HL-60 (cell line): Measurements from ENCODE around the gene TOX3.

Experiments
- DNase-seq, 2 experiments: peaks; one replicate each; pipeline ENCODE4 v3.0.0-alpha.2; 2010 to 2020; ENCODE audit warnings: low read depth in 1 of 2, low spot score in 1 of 2
- H3K27ac ChIP-seq: fragments of 250-450 bp; sonication (Bioruptor Pico); replicated peaks from 2 replicates; pipeline ENCODE4 v1.5.1; 2020; ENCODE audit warnings: mild to moderate bottlenecking, moderate library complexity
- H3K27me3 ChIP-seq: fragments of 250-450 bp; sonication (Bioruptor Pico); 2 replicates; pipeline ENCODE4 v1.5.1; 2021; ENCODE audit warnings: mild to moderate bottlenecking, moderate library complexity; ENCODE audit not compliant: insufficient read depth, poor library complexity, severe bottlenecking
- H3K4me3 ChIP-seq: replicated peaks from 2 replicates; pipeline ENCODE4 v1.5.1; 2011; ENCODE audit warnings: mild to moderate bottlenecking, control low read depth, low read length; ENCODE audit not compliant: insufficient read depth
- GABPA ChIP-seq: IDR thresholded peaks from 2 replicates; pipeline ENCODE4 v1.6.1; 2012; ENCODE audit warnings: low read depth
- POLR2AphosphoS5 ChIP-seq: IDR thresholded peaks from 2 replicates; pipeline ENCODE4 v1.6.1; 2012; ENCODE audit warnings: low read depth
- SPI1 ChIP-seq: IDR thresholded peaks from 2 replicates; pipeline ENCODE4 v1.6.1; 2012; ENCODE audit warnings: low read depth, mild to moderate bottlenecking, borderline replicate concordance
- TF ChIP-seq, protein P1 (sequence below): IDR thresholded peaks from 2 replicates; pipeline ENCODE4 v1.6.1; 2012; ENCODE audit warnings: low read depth; ENCODE audit not compliant: insufficient replicate concordance
- TF ChIP-seq, protein P2 (sequence below): IDR thresholded peaks from one replicate; pipeline ENCODE4 v1.5.1; 2011; ENCODE audit warnings: low read length, control low read depth, inconsistent platforms; ENCODE audit not compliant: insufficient read depth

The TOX3 gene

DNA sequence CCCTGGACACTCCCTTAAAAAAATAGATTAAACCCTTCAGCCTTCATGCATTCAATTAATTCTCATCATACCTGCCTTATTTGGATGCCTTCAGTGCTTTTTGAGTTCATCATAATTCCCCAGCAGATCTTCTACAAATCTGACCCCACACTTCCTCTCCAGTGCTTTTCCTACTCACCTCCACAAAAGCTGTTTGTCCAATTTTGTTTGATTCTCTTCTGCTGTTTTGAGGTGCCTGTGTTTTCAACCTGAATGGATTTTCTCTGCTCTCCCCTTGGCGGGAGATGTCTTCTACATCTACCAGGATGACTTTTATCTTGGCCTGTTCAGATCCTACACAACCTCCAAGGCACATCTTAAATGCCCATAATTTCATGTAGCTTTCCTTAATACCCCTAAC, 112.7 kb downstream of the TOX3 start:
- no peak for DNase-seq
- no peaks in the 10 kb centered on the region for H3K27me3 ChIP-seq
- TF ChIP-seq, protein P1, sequence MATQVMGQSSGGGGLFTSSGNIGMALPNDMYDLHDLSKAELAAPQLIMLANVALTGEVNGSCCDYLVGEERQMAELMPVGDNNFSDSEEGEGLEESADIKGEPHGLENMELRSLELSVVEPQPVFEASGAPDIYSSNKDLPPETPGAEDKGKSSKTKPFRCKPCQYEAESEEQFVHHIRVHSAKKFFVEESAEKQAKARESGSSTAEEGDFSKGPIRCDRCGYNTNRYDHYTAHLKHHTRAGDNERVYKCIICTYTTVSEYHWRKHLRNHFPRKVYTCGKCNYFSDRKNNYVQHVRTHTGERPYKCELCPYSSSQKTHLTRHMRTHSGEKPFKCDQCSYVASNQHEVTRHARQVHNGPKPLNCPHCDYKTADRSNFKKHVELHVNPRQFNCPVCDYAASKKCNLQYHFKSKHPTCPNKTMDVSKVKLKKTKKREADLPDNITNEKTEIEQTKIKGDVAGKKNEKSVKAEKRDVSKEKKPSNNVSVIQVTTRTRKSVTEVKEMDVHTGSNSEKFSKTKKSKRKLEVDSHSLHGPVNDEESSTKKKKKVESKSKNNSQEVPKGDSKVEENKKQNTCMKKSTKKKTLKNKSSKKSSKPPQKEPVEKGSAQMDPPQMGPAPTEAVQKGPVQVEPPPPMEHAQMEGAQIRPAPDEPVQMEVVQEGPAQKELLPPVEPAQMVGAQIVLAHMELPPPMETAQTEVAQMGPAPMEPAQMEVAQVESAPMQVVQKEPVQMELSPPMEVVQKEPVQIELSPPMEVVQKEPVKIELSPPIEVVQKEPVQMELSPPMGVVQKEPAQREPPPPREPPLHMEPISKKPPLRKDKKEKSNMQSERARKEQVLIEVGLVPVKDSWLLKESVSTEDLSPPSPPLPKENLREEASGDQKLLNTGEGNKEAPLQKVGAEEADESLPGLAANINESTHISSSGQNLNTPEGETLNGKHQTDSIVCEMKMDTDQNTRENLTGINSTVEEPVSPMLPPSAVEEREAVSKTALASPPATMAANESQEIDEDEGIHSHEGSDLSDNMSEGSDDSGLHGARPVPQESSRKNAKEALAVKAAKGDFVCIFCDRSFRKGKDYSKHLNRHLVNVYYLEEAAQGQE: no peak
- TF ChIP-seq POLR2AphosphoS5 (no peak), SPI1 (no peak), GABPA (no peak)
- TF ChIP-seq, protein P2, sequence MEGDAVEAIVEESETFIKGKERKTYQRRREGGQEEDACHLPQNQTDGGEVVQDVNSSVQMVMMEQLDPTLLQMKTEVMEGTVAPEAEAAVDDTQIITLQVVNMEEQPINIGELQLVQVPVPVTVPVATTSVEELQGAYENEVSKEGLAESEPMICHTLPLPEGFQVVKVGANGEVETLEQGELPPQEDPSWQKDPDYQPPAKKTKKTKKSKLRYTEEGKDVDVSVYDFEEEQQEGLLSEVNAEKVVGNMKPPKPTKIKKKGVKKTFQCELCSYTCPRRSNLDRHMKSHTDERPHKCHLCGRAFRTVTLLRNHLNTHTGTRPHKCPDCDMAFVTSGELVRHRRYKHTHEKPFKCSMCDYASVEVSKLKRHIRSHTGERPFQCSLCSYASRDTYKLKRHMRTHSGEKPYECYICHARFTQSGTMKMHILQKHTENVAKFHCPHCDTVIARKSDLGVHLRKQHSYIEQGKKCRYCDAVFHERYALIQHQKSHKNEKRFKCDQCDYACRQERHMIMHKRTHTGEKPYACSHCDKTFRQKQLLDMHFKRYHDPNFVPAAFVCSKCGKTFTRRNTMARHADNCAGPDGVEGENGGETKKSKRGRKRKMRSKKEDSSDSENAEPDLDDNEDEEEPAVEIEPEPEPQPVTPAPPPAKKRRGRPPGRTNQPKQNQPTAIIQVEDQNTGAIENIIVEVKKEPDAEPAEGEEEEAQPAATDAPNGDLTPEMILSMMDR: no peak
- H3K4me3 ChIP-seq: no peak overlapping the region
- H3K27ac ChIP-seq: no peak overlapping the region

DNA sequence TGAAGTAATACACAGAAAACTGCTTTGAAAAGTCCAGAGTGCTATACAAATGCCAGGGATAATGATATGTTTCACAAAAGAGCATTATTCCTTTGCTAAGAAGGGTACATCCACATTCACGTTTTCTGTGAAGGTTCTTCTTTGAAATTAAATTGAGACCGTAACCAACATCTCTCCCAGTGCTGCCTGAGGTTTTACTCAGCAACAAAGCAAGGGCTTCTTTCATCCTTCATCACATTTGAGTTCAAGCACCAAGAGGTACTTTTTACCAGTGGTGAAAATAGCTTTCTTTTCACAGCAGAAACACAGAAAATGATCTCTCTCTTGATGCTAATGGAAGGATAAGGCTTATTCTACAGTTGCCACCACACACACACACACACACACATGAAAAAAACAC, 113.3 kb downstream of the TOX3 start:
- H3K27me3 ChIP-seq: no peaks in the 10 kb centered on the region
- no peak overlapping the region for H3K27ac ChIP-seq
- TF ChIP-seq, protein P2: no peak
- TF ChIP-seq POLR2AphosphoS5 (no peak), SPI1 (no peak), GABPA (no peak)
- TF ChIP-seq, protein P1: no peak
- no peak for DNase-seq
- no peak overlapping the region for H3K4me3 ChIP-seq

DNA sequence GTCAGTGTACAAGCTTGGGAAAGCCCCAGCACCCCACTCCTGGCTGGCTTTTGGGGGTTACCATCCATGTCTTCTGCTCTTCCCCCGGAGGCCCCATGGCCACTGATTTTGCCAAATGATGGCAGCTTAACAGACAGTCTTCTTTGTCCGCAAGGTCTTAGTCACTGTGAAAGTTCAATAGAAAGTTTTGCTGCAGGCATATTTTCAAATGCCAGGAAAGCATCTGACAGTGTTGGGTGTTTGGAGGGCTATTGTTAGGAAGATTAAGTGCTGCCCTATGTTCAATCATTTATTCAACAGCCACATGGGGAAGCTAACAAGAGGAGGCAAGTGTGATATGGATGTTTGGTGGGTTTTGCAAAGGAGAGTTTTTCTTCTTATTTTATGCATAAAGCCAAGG, 122.4 kb downstream of the TOX3 start:
- Histone ChIP-seq H3K27ac (no peak overlapping the region), H3K27me3 (no peaks in the 10 kb centered on the region), H3K4me3 (no peak overlapping the region)
- DNase-seq: no peak
- TF ChIP-seq POLR2AphosphoS5: no peak
- TF ChIP-seq, protein P1: no peak
- TF ChIP-seq SPI1: no peak
- TF ChIP-seq, protein P2: no peak
- TF ChIP-seq GABPA: no peak
